ENCODE results near the gene TUBB.

The TUBB gene

GRCh38 chr6:30711758-30712380 lies 8.3 kb upstream of the TUBB start:
- no peaks in the 10 kb centered on the region for H3F3A ChIP-seq (ENCODE audit: insufficient read depth, low read length)
- H3K4me1 ChIP-seq (ENCODE audit: low read length): no peaks in the 10 kb centered on the region
- no peak overlapping the region for H2AFZ ChIP-seq (ENCODE audit: low read length)
- H3K36me3 ChIP-seq (replicated peaks; ENCODE audit: insufficient read depth, low read length): peaks cover 3% of the 10 kb centered on the region; the same call in 1 of the 2 replicates
- H3K4me2 ChIP-seq (ENCODE audit: low read depth, low read length): no peak overlapping the region
- H3K27ac ChIP-seq (ENCODE audit: low read length): no peak overlapping the region
- no peaks in the 10 kb centered on the region for H3K9me3 ChIP-seq (replicated peaks; ENCODE audit: insufficient read depth, low read length)
- no peaks in the 10 kb centered on the region for H3K9me2 ChIP-seq (replicated peaks; ENCODE audit: insufficient read depth, low read length)
- no peaks in the 10 kb centered on the region for H4K20me1 ChIP-seq (ENCODE audit: insufficient read depth, low read length)
- H3K79me2 ChIP-seq (ENCODE audit: low read length): peaks cover 13% of the 10 kb centered on the region
- no peak overlapping the region for H3K9ac ChIP-seq (ENCODE audit: low read length)
- no peak overlapping the region for H3K4me3 ChIP-seq (ENCODE audit: low read length)
- DNase-seq: no peak
- H3K27me3 ChIP-seq (replicated peaks; ENCODE audit: insufficient read depth, low read length): no peaks in the 10 kb centered on the region
- TF ChIP-seq EZH2 (optimal IDR thresholded peaks at IDR 0.05; ENCODE audit: low read depth, low read length): no peak
- TF ChIP-seq EZH2phosphoT487 (IDR thresholded peaks at IDR 0.05; ENCODE audit: low read length): no peak
- no peak for TF ChIP-seq CTCF (IDR thresholded peaks at IDR 0.05; ENCODE audit: low read length)

GRCh38 chr6:30712441-30712945 lies 7.7 kb upstream of the TUBB start:
- no peak for DNase-seq
- no peaks in the 10 kb centered on the region for H4K20me1 ChIP-seq (ENCODE audit: insufficient read depth, low read length)
- no peak overlapping the region for H3K4me2 ChIP-seq (ENCODE audit: low read depth, low read length)
- H3K27me3 ChIP-seq (replicated peaks; ENCODE audit: insufficient read depth, low read length): no peaks in the 10 kb centered on the region
- no peaks in the 10 kb centered on the region for H3K9me3 ChIP-seq (replicated peaks; ENCODE audit: insufficient read depth, low read length)
- no peak overlapping the region for H3K9ac ChIP-seq (ENCODE audit: low read length)
- peaks cover 3% of the 10 kb centered on the region; the same call in 1 of the 2 replicates for H3K36me3 ChIP-seq (replicated peaks; ENCODE audit: insufficient read depth, low read length)
- H3K9me2 ChIP-seq (replicated peaks; ENCODE audit: insufficient read depth, low read length): no peaks in the 10 kb centered on the region
- no peaks in the 10 kb centered on the region for H3F3A ChIP-seq (ENCODE audit: insufficient read depth, low read length)
- no peak overlapping the region for H3K27ac ChIP-seq (ENCODE audit: low read length)
- no peaks in the 10 kb centered on the region for H3K4me1 ChIP-seq (ENCODE audit: low read length)
- no peak for TF ChIP-seq EZH2 (optimal IDR thresholded peaks at IDR 0.05; ENCODE audit: low read depth, low read length)
- TF ChIP-seq EZH2phosphoT487 (IDR thresholded peaks at IDR 0.05; ENCODE audit: low read length): no peak
- no peak for TF ChIP-seq CTCF (IDR thresholded peaks at IDR 0.05; ENCODE audit: low read length)
- H2AFZ ChIP-seq (ENCODE audit: low read length): no peak overlapping the region
- H3K79me2 ChIP-seq (ENCODE audit: low read length): peaks cover 13% of the 10 kb centered on the region
- no peak overlapping the region for H3K4me3 ChIP-seq (ENCODE audit: low read length)

- Histone ChIP-seq H3K9ac (ENCODE audit: low read length) (no peak overlapping the region), H3K27me3 (replicated peaks; ENCODE audit: insufficient read depth, low read length) (no peaks in the 10 kb centered on the region), H3K4me3 (ENCODE audit: low read length) (no peak overlapping the region), H3K36me3 (replicated peaks; ENCODE audit: insufficient read depth, low read length) (peaks cover 3% of the 10 kb centered on the region; the same call in 1 of the 2 replicates), H3K9me3 (replicated peaks; ENCODE audit: insufficient read depth, low read length) (no peaks in the 10 kb centered on the region), H4K20me1 (ENCODE audit: insufficient read depth, low read length) (no peaks in the 10 kb centered on the region), H3K9me2 (replicated peaks; ENCODE audit: insufficient read depth, low read length) (no peaks in the 10 kb centered on the region), H3K4me1 (ENCODE audit: low read length) (peaks cover 8% of the 10 kb centered on the region), H3F3A (ENCODE audit: insufficient read depth, low read length) (peaks cover 15% of the 10 kb centered on the region), H3K4me2 (ENCODE audit: low read depth, low read length) (no peak overlapping the region), H2AFZ (ENCODE audit: low read length) (no peak overlapping the region), H3K27ac (ENCODE audit: low read length) (no peak overlapping the region), H3K79me2 (ENCODE audit: low read length) (peaks cover 13% of the 10 kb centered on the region)
- no peak for TF ChIP-seq EZH2phosphoT487 (IDR thresholded peaks at IDR 0.05; ENCODE audit: low read length)
- TF ChIP-seq EZH2 (optimal IDR thresholded peaks at IDR 0.05; ENCODE audit: low read depth, low read length): no peak
- TF ChIP-seq CTCF (IDR thresholded peaks at IDR 0.05; ENCODE audit: low read length): no peak
- DNase-seq: no peak
These were observed 5.9 kb upstream of the TUBB start for GRCh38 chr6:30714263-30714662.
